GM12801 (cell line): ENCODE data around the gene ERGIC1.

ENCODE experiments used
- TF ChIP-seq, protein P1 (sequence below): IDR thresholded peaks from one replicate; pipeline ENCODE4 v1.5.1; 2011; ENCODE audit warnings: control low read depth; ENCODE audit not compliant: insufficient read length; ENCODE audit errors: extremely low read depth

Gene ERGIC1

DNA sequence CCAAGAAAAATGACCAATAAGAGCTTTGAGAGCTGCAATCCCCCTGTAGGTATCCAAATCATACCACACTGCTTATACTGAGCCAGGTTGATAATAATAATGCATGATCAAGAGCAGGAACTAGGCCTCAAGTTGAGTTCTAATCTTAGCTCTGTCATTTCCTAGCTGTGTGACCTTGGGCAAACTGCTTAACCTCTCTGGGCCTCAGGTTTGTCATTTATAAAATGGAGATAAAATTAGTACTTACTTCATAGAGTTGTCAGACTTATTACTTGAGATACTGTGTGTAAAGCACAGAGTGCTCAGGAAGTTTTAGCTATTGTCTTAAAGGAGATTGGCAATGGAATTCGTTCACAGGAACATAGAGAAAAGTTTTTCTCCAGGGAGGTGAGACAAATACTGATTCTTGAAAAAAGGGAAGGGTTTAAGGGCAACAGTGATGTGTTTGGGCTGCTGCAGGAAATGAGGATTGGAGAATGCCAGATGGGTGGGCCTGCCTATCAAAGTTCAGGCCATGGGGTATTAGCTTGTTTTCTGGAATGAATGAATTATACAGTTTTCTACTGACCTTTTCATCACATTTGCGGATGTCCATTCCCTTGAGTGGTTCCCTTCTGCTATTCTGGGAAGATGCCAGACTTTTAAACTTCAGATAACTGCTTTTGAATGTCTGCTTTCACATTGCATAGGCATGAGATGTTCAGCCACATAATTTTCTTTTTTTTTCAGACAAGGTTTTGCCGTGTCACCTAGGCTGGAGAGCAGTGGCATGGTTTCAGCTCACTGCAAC, 139.3 kb downstream of the ERGIC1 start:
- TF ChIP-seq, protein P1, sequence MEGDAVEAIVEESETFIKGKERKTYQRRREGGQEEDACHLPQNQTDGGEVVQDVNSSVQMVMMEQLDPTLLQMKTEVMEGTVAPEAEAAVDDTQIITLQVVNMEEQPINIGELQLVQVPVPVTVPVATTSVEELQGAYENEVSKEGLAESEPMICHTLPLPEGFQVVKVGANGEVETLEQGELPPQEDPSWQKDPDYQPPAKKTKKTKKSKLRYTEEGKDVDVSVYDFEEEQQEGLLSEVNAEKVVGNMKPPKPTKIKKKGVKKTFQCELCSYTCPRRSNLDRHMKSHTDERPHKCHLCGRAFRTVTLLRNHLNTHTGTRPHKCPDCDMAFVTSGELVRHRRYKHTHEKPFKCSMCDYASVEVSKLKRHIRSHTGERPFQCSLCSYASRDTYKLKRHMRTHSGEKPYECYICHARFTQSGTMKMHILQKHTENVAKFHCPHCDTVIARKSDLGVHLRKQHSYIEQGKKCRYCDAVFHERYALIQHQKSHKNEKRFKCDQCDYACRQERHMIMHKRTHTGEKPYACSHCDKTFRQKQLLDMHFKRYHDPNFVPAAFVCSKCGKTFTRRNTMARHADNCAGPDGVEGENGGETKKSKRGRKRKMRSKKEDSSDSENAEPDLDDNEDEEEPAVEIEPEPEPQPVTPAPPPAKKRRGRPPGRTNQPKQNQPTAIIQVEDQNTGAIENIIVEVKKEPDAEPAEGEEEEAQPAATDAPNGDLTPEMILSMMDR: no peak

DNA sequence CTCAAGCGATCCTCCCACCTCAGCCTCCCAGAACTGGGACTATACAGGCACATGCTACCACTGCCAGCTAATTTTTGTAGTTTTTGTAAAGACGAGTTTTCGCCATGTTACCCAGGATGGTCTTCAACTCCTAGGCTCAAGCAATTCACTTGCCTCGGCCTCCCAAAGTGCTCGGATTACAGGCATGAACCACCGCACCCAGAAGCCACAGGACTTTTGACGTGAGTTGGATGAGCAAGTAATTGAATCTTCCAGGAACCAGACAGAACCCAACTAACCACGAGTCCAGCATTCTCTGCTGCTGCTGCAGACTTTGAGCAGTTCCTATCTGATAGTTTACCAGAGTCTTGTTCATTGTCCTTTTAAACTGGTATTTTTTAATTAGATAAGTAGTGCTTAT, 139.9 kb downstream of the ERGIC1 start:
- TF ChIP-seq, protein P1: no peak

DNA sequence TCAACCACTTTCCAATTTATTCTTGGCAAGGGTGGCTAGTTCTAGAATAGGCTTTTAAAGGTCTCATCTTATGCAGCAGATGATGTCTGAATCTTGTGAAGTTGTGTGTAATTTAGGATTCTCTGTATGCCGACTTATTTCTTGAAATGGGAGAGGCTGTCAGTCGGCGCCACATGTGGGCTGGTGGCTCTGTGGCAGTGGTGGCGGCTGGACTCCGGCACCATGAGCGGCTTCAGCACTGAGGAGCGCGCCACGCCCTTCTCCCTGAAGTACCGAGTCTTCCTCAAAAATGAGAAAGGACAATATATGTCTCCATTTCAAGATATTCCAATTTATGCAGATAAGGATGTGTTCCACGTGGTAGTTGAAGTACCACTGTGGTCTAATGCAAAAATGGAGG, 141.2 kb downstream of the ERGIC1 start:
- TF ChIP-seq, protein P1: no peak

DNA sequence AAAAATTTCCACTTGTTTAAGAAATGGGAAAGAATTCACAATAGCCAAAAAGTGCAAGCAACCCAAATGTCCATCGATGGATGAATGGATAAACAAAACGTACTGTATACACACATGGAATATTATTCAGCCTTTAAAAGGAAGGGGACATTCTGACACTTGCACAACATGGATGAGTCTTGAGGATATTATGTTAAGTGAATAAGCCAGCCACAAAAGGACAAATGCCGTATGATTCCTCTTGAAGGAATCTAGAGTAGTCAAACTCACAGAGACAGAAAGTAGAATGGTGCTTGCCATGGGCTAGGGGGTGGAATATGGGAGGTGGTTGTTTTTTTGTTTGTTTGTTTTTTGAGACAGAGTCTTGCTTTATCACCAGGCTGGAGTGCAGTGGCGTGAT, 145.7 kb downstream of the ERGIC1 start:
- TF ChIP-seq, protein P1: no peak

DNA sequence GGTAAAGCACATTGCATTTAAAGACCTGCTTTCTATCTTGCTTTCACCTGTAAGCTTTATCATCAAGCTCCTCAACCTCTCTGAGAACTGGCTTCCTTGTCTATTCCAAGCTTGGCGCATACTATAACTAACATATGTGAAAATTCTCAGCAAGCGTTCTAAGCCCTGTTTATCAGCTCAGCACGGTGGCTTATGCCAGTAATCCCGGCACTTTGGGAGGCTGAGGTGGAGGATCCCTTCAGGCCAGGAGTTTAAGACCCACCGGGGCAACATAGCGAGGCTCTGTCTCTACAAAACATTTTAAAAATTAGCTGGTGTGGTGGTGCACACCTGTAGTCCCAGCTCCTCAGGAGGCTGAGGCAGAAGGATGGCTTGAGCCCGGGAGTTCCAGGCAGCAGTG, 147.9 kb downstream of the ERGIC1 start:
- TF ChIP-seq, protein P1: no peak

DNA sequence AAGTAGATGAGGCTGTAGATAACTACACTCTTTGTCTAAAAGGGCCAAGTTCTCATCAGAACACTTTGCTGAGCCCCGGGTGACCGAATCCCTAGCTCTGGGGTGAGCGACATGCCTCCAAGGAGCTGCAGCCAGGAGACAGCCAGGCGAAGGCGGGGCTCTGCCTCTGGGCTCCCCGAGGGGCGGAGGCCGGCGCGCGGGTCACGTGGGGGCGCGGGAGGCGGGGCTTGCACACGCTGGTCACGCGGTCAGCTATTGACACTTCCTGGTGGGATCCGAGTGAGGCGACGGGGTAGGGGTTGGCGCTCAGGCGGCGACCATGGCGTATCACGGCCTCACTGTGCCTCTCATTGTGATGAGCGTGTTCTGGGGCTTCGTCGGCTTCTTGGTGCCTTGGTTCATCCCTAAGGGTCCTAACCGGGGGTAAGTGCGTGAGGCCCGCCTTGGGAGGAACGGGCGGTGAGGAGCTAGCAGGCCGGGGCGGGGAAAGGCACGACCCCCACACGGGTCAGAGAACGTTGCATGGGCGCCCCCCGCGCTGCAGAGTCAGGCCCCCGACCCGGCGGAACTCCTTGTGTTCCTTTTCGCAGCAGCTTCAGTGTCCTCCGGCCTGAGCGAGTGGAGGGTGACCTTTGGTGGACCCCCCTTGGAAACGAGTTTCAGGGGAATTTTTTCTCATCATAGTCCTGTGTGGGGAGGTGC, 149.6 kb downstream of the ERGIC1 start, which contains the start of gene ATP6V0E1:
TSS of gene ATP6V0E1 (plus strand) at position 230 of the 702 bp plus-strand sequence. CDS start at position 320, 90 bp downstream.
- TF ChIP-seq, protein P1: no peak

DNA sequence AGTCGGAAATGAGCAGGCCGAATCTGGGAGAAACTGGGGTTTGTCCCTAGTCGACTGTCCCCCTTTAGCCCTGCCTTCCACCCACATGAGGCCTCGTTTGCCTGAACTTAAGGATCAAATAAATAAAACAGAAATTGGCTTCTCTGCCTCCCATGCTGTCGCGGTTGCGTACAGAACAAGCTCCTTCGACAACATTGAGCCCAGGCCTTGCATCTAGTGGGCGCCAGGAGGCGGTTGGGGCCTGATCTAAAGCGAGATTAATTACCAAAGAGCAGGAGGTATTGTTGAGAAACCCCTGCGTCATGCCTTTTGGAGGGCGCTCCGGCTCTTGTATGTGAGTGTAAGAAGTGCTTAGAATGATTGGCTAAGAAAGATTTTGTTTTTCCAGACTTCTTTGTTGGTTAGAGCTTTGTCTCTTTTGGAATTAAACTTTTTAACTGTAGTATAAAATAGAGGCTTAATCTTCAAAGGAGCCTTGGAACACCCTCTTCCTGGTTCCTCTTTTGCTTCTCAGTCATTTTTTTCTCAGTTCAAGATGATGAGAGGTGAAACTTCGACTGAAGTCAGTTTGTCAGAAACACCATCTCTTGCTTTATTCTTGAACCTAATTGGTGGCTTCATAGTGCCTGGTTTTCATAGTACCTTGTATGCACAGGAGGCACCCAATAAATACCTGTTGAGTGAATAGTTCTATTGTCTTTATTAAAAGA, 150.3 kb downstream of the ERGIC1 start:
- TF ChIP-seq, protein P1: no peak
